CD14-positive monocyte (primary cell): Measurements from ENCODE around the gene CEP128. TPM values are rescaled to one million over a fixed set of nuclear protein-coding genes. Genes with fewer than 3 reads are reported as not detected.

Experiments used
- DNase-seq, 3 donors: peaks; one replicate each; pipeline ENCODE4 v3.0.0-alpha.2; 2011 to 2022
- H2AFZ ChIP-seq: 2 replicates; pipeline ENCODE4 v1.6.0; 2012; ENCODE audit warnings: mild to moderate bottlenecking, low read depth, low read length, inconsistent platforms; ENCODE audit not compliant: insufficient read depth, poor library complexity, severe bottlenecking
- H3K27ac ChIP-seq, 2 donors: 1 replicate in 1 of 2; 2 replicates in 1 of 2; pipeline ENCODE4 v1.5.1; 2012 to 2013; ENCODE audit warnings: low read length in 2 of 2, control low read depth in 1 of 2, inconsistent platforms in 1 of 2, low read depth in 1 of 2, mild to moderate bottlenecking in 1 of 2
- H3K27me3 ChIP-seq, 2 donors: one replicate each; pipeline versions ENCODE4 v1.6.0 to v1.6.1; 2011 to 2013; ENCODE audit warnings: low read length in 2 of 2; ENCODE audit not compliant: control insufficient read depth in 2 of 2, insufficient read depth in 2 of 2
- H3K36me3 ChIP-seq, 2 donors: replicated peaks in 1 of 2; 1 replicate in 1 of 2; 2 replicates in 1 of 2; pipeline versions ENCODE4 v1.5.1 to v1.6.1; 2012 to 2013; ENCODE audit warnings: low read length in 2 of 2, control low read depth in 1 of 2, inconsistent platforms in 1 of 2, mild to moderate bottlenecking in 1 of 2; ENCODE audit not compliant: insufficient read depth in 2 of 2, control insufficient read depth in 1 of 2
- H3K4me1 ChIP-seq, 2 donors: 1 replicate in 1 of 2; 2 replicates in 1 of 2; pipeline versions ENCODE4 v1.5.1 to v1.6.1; 2012 to 2013; ENCODE audit warnings: low read length in 2 of 2, control low read depth in 1 of 2, inconsistent platforms in 1 of 2, mild to moderate bottlenecking in 1 of 2, moderate library complexity in 1 of 2; ENCODE audit not compliant: insufficient read depth in 2 of 2, control insufficient read depth in 1 of 2
- H3K4me2 ChIP-seq: replicated peaks from 2 replicates; pipeline ENCODE3; 2012; ENCODE audit warnings: low read length, moderate library complexity, mild to moderate bottlenecking; ENCODE audit not compliant: poor library complexity, severe bottlenecking; ENCODE audit errors: extremely low read depth
- H3K4me3 ChIP-seq, 3 experiments: fragments of 200-600 bp in 1 of 3; sonication (generic) in 1 of 3; replicated peaks in 1 of 3; 1 replicate in 2 of 3; 2 replicates in 1 of 3; pipeline ENCODE4 v1.5.1; 2011 to 2013; ENCODE audit warnings: low read length in 3 of 3, mild to moderate bottlenecking in 3 of 3, control low read depth in 2 of 3, low read depth in 2 of 3, inconsistent platforms in 1 of 3, moderate library complexity in 1 of 3
- H3K79me2 ChIP-seq: 2 replicates; pipeline ENCODE4 v1.6.0; 2012; ENCODE audit warnings: mild to moderate bottlenecking, control low read depth, inconsistent platforms, low read length, moderate library complexity; ENCODE audit not compliant: insufficient read depth
- H3K9ac ChIP-seq: 2 replicates; pipeline ENCODE4 v1.6.0; 2017; ENCODE audit warnings: low read length, mild to moderate bottlenecking; ENCODE audit not compliant: insufficient read depth, poor library complexity, severe bottlenecking
- H3K9me3 ChIP-seq, 2 donors: replicated peaks in 1 of 2; 1 replicate in 1 of 2; 2 replicates in 1 of 2; pipeline versions ENCODE4 v1.5.1 to v1.6.1; 2012 to 2013; ENCODE audit warnings: low read length in 2 of 2, control low read depth in 1 of 2; ENCODE audit not compliant: control insufficient read depth in 1 of 2, insufficient read depth in 1 of 2
- H4K20me1 ChIP-seq: 2 replicates; pipeline ENCODE4 v1.6.0; 2012; ENCODE audit warnings: mild to moderate bottlenecking, low read length, control low read depth, moderate library complexity; ENCODE audit not compliant: insufficient read depth
- H3K27ac Mint-ChIP-seq, 7 donors: one replicate each; pipeline ENCODE4 v1.8.0; 2020; ENCODE audit warnings: mild to moderate bottlenecking in 7 of 7, mixed read lengths in 7 of 7, moderate library complexity in 6 of 7, inconsistent platforms in 2 of 7
- H3K27me3 Mint-ChIP-seq, 3 donors: one replicate each; pipeline ENCODE4 v1.8.0; 2021 to 2022; ENCODE audit warnings: low read depth in 3 of 3, mild to moderate bottlenecking in 3 of 3, mixed read lengths in 3 of 3, moderate library complexity in 3 of 3, inconsistent platforms in 1 of 3
- H3K36me3 Mint-ChIP-seq, 2 donors: one replicate each; pipeline ENCODE4 v1.8.0; 2020; ENCODE audit warnings: mixed read lengths in 2 of 2, inconsistent platforms in 1 of 2, mild to moderate bottlenecking in 1 of 2
- H3K4me1 Mint-ChIP-seq: one replicate; pipeline ENCODE4 v1.8.0; 2020; ENCODE audit warnings: mild to moderate bottlenecking, mixed read lengths
- H3K4me3 Mint-ChIP-seq, 2 donors: one replicate each; pipeline ENCODE4 v1.8.0; 2020; ENCODE audit warnings: mild to moderate bottlenecking in 2 of 2, mixed read lengths in 2 of 2, moderate library complexity in 1 of 2
- H3K9me3 Mint-ChIP-seq, 7 donors: one replicate each; pipeline ENCODE4 v1.8.0; 2020 to 2022; ENCODE audit warnings: mixed read lengths in 7 of 7, mild to moderate bottlenecking in 6 of 7, moderate library complexity in 6 of 7, inconsistent platforms in 2 of 7
- CTCF ChIP-seq: fragments of 200-600 bp; IDR thresholded peaks from one replicate; pipeline ENCODE4 v1.8.0; 2022; ENCODE audit warnings: antibody characterized with exemption, mild to moderate bottlenecking
- WGBS: methylation state at CpG from one replicate; pipeline ENCODE4 v1.1.5; 2013; ENCODE audit warnings: missing lambda C conversion rate; ENCODE audit not compliant: insufficient coverage; 5-methylcytosine and 5-hydroxymethylcytosine counted together
- intact Hi-C, 2 donors: fragments of 100-400 bp; cut with micrococcal nuclease; formaldehyde crosslinking; loops; one replicate each; pipeline versions ENCODE4 v1.15.0 to v1.15.1; 2023
- polyA plus RNA-seq, 3 donors: library from polyadenylated mRNA; depleted of rRNA in 1 of 3; unstranded in 2 of 3; stranded (reverse) in 1 of 3; fragments of 300-500 nt in 2 of 3; fragments of >200 nt in 1 of 3; fragmentation: Illumina TruSeq in 2 of 3; gene quantifications; 1 replicate in 2 of 3; 2 replicates in 1 of 3; pipeline ENCODE4 v1.2.3, GENCODE V29; 2012 to 2021

Gene CEP128
- polyA plus RNA-seq, 3 donors, result 0.41 to 0.88 (median 0.62) TPM

- H4K20me1 ChIP-seq, result no peaks in the 10 kb centered on the region
- no peak overlapping the region for H2AFZ ChIP-seq
- WGBS, result 90% methylated on average over 3 of the region's 4 CpGs
- no peaks in the 10 kb centered on the region for H3K36me3 ChIP-seq
- H3K79me2 ChIP-seq, result no peaks in the 10 kb centered on the region
- Mint-ChIP-seq H3K36me3 (peaks cover 7 to 8% of the 10 kb centered on the region in 2 donors), H3K27ac (no peak overlapping the region), H3K4me3 (no peak overlapping the region), H3K27me3 (no peaks in the 10 kb centered on the region), H3K9me3 (peaks cover 0 to 4% (median 0%) of the 10 kb centered on the region in 7 donors), H3K4me1 (no peaks in the 10 kb centered on the region)
- H3K27me3 ChIP-seq, result no peaks in the 10 kb centered on the region
- no peak overlapping the region for H3K4me3 ChIP-seq
- DNase-seq, result no peak
- no peak overlapping the region for H3K27ac ChIP-seq
- no peak overlapping the region for H3K4me2 ChIP-seq
- TF ChIP-seq CTCF, result no peak
- intact Hi-C loops, result no loop called here
- H3K4me1 ChIP-seq, result no peaks in the 10 kb centered on the region
- H3K9ac ChIP-seq, result no peak overlapping the region
- H3K9me3 ChIP-seq, result no peaks in the 10 kb centered on the region
These were observed 245.7 kb downstream of the CEP128 start for GRCh38 chr14:80695869-80696268.

GRCh38 chr14:80692903-80693302 lies 248.6 kb downstream of the CEP128 start:
- no peak overlapping the region for H3K4me2 ChIP-seq
- DNase-seq, result no peak
- H3K4me3 ChIP-seq, result no peak overlapping the region
- no CpG with 5 or more reads among the region's 3 CpGs for WGBS
- peaks cover 8 to 11% of the 10 kb centered on the region in 2 donors for H3K36me3 Mint-ChIP-seq
- TF ChIP-seq CTCF, result no peak
- H3K4me3 Mint-ChIP-seq, result no peak overlapping the region
- no peak overlapping the region for H2AFZ ChIP-seq
- H3K27ac ChIP-seq, result no peak overlapping the region
- no peaks in the 10 kb centered on the region for H3K79me2 ChIP-seq
- no peak overlapping the region for H3K27ac Mint-ChIP-seq
- H3K4me1 Mint-ChIP-seq, result no peaks in the 10 kb centered on the region
- no peaks in the 10 kb centered on the region for H3K9me3 ChIP-seq
- no peak overlapping the region for H3K9ac ChIP-seq
- H3K27me3 ChIP-seq, result no peaks in the 10 kb centered on the region
- no peaks in the 10 kb centered on the region for H3K36me3 ChIP-seq
- H4K20me1 ChIP-seq, result no peaks in the 10 kb centered on the region
- intact Hi-C loops, result no loop called here
- peaks cover 0 to 6% (median 2%) of the 10 kb centered on the region in 7 donors for H3K9me3 Mint-ChIP-seq
- no peaks in the 10 kb centered on the region for H3K4me1 ChIP-seq
- H3K27me3 Mint-ChIP-seq, result no peaks in the 10 kb centered on the region
